AG20443 (cell line): ENCODE data around the gene ARHGAP20.

Source experiments
- DNase-seq: peaks from one replicate; pipeline ENCODE4 v3.0.0; 2012; ENCODE audit warnings: low spot score, mixed read lengths

ARHGAP20 gene

DNA sequence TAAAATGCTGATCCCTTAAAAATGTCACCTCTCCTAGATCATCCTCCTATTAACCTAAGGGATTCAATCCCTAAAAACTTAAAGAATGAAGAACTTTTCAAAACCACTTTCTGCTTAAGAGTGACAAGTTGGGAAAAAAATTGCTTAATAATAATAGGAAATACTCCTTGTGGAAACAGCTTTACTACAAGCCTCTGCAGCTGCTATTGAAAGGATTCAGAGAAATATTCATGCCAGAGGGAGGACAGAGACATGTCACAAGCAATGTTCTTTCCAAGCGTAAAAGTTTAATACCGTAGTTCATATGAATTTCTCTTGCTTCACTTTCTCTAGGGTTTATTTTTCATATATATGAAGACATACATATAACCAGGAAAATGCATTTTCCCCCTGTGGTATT, 98.2 kb downstream of the ARHGAP20 start:
- DNase-seq: no peak

DNA sequence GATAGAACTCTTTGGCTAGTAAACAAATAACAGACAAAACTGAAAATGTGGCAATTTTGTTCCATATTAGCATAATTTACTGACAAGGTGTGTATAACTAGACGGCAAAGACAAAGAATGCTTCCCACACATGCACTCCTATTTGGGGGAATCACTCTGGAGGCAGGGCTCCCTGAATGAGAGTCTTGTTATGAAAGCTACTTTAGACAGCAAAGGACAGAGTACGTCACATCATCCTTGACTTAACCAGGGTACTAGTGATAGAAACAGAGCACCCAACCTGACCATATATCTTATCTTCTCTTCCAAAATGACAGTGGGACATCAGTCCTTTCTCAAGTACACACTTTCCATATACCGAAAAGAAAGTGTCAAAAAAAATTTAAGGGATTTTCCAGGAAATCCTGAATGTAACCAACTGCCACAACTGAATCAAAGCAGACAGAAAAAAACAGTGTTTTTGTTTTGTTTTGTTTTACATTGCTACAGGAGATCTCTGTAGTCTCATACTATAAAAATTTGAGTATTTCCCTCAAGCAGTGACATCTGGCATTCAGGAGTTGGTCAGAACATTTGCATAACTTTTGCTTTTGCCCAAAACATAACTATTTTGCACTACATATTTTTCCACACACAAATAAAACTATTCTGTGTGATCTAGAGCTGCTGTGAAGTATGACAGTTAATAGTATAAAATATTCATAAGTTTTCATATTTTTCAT, 98.9 kb downstream of the ARHGAP20 start:
- DNase-seq: peak; percentile 29

GRCh38 chr11:110606415-110606814, 105.8 kb downstream of the ARHGAP20 start:
- no peak for DNase-seq

- DNase-seq: no peak
Observed at GRCh38 chr11:110601936-110602335, 110.3 kb downstream of the ARHGAP20 start.

DNA sequence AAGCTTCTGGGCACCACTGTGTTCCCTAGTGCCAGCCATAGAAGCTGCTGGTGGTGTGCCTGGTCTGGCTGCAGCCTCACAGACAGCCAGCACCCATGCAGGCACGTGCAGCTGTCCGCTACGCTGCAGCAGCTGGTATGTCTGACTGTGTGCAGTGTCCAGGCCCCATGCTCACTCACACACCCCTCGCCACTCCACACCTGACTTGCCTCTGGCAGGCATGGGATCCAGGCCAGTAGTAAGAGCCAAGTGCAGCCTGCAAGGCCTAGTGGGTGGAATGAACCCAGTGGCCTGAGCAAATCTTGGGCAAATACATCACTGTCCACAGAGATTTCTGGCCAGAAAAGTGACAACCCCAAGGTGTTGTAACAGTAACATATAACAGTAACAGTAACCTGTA, 111.9 kb downstream of the ARHGAP20 start:
- DNase-seq: no peak

DNA sequence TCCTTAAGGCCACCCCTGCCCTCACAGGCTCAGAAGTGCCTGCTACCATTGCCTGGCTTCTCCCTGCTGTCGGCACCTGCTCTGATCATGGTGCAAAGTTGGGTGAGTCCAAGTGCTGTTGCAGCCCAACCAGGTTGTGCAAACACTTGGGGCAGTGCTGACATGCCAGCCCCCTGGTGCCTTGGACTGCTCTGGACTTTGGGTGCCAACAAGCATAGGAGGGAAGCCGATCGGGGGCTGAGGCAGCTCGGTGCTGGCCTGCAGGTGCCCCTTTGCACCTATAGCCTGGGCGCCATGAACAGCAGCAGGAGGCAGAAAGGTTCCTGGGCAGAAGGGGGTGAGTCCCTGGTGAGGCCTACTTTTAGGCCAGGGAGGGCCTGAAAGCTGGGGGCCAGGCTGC, 113.0 kb downstream of the ARHGAP20 start:
- DNase-seq: no peak

GRCh38 chr11:110598725-110599124, 113.5 kb downstream of the ARHGAP20 start:
- no peak for DNase-seq

GRCh38 chr11:110587972-110588371, 124.3 kb downstream of the ARHGAP20 start:
- no peak for DNase-seq

DNA sequence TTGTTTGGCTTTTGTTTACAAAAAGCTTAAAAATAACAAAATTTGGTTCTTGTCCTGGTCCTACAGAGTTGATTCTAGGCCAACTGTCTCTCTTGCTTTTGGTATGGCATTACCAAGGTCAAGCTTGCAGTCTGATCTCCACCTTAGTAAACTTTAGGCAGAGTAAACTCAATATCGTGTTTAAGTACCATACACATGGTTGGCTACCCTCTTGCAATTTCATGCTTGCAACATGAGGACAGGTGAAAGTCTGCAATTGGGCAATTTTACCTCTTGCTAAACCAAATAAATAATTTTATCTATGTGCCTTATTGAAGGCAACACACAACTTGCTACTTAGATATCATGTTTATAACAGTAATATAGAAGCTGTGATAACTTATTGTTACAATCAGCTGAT, 125.1 kb downstream of the ARHGAP20 start:
- DNase-seq: no peak

DNA sequence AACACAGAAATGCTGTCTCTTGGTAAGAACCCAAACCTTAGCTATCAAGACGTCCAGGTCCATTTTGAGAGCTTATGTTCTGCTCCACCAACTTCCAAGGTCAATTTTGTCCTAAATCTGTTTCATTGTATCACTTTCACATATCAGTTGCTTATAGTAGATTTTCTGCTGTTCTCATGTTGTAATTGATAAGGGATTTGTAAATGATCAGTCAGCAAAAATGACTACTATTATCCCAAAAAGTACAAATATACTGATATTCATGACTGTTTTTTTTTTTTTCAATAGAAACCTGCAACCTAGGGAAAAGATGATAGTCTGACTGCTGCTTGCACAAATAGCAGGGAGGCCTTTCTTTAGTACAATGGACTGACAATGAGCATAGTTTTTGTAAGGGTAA, 128.1 kb downstream of the ARHGAP20 start:
- no peak for DNase-seq

DNA sequence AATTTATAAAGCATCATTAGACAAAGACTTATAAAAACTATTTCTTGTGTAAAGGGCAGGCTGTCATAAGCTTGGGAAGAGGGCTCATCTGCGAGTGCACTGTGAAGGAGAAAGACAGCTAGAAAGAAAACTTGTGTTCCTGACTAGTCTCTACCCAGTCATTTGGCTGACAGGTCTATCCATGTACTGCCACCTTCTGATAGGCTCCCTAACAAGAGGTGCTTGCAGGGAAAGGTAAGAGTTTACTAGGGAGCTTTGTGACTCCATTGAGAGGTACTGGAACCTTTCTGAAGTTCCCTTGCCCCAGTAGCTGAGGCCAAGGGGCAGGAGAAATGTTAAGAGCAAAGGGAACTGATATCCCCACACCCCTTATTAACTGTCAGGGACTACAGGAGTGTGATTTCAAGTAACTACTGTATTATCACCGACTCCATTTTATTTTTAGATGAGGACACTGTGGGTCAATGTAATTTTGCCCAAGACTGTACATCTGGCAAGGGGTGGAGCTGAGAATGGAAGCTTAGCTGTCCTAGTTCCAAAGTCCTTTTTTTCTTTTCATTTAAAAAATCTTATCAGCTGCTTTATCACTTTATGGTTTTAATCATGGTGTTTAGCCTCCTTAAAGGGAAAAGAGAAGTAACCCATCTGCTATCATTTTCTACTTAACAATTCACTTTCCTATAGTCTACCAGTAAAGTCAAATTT, 129.4 kb downstream of the ARHGAP20 start:
- no peak for DNase-seq

DNA sequence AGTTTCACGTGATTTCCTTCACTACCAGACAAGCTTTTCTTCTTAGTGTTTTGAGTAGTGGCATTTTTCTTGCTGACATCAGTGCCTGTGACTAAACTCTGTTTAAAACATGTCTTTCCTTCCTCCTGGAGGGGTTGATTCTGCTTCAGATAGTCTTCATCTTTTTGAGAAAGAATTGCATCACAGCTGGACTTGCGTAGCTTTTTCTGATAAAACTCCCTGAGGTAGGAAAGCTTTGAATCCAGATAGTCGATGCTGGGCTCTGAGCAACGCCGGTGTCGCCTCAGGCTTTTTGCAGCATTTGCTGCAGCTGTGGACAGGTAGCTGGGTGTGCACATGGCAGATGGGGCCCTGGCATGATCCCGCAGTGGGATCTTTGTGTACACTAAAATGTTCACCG, 131.7 kb downstream of the ARHGAP20 start:
- no peak for DNase-seq

DNA sequence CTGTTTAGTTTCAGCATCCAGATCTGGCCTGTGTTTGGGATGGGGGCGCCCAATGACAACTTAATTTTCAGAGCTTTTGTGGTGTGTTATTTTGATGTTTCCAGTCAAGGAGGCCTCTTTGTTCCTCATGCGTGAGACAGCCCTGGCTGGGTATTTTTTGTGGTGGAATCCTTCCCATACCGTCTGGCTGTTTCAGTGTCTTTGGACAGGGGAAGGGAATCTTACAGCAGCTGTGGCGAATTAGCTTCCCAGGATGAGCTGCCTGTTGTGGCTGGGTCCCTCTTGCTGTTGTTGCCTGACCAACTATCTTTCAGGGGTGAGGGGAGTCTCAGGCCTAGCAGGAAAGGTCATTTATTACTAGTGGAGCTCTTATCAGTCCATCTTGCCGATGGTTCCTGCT, 138.8 kb downstream of the ARHGAP20 start:
- peak; percentile 29 for DNase-seq

GRCh38 chr11:110571081-110571720, 141.0 kb downstream of the ARHGAP20 start:
- DNase-seq: no peak

- no peak for DNase-seq
Observed at GRCh38 chr11:110566577-110566976, 145.7 kb downstream of the ARHGAP20 start.

DNA sequence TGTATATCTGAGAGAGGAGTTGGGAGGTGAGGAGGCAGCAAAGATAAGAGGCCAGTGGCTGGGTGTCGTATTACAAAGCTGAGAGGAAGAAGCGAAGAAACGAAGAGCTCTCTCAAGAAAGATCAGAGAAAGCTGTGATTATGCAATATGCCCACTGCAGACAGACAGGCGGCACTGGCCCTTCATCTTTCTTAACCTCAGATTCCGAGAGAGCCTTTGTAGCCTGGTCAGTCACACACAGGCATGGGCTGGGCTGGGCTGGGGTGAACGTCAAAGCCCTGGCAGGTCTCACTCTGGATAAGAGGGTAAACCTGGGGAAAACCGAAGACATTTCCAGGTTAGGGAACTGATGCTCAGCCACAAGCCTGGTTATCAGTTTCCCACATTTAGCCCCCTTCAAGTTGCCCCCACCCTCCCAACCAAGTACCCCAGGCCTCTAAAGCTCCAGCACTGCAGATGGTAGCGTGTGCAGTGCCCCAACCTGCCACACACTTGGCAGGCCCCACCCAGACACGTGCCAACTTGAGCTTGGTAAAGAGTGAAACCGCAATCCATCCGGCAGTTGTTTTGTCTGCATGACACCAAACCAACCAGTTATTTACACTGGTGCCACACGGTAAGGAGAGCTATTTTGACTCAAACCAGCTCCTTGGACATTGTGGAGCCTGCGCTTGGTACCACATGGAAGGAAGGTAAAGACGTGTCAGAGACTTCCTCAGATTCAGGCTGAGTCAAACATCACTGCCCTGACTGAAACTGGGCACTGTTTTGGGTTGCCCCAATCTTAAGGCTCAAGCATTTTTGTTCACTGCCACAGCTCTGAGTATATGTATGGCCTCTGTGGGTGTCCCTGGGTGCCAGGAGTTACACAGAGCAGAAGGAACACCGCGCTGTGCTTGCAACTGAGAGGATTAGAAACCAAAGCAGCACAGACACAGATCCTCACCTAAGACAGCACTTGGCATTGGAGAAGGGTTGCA, 146.6 kb downstream of the ARHGAP20 start:
- DNase-seq: peak; percentile 35

GRCh38 chr11:110564676-110565356, 147.4 kb downstream of the ARHGAP20 start:
- no peak for DNase-seq

GRCh38 chr11:110544779-110545178, 167.5 kb downstream of the ARHGAP20 start:
- no peak for DNase-seq

GRCh38 chr11:110538154-110538553, 174.1 kb downstream of the ARHGAP20 start:
- no peak for DNase-seq

DNA sequence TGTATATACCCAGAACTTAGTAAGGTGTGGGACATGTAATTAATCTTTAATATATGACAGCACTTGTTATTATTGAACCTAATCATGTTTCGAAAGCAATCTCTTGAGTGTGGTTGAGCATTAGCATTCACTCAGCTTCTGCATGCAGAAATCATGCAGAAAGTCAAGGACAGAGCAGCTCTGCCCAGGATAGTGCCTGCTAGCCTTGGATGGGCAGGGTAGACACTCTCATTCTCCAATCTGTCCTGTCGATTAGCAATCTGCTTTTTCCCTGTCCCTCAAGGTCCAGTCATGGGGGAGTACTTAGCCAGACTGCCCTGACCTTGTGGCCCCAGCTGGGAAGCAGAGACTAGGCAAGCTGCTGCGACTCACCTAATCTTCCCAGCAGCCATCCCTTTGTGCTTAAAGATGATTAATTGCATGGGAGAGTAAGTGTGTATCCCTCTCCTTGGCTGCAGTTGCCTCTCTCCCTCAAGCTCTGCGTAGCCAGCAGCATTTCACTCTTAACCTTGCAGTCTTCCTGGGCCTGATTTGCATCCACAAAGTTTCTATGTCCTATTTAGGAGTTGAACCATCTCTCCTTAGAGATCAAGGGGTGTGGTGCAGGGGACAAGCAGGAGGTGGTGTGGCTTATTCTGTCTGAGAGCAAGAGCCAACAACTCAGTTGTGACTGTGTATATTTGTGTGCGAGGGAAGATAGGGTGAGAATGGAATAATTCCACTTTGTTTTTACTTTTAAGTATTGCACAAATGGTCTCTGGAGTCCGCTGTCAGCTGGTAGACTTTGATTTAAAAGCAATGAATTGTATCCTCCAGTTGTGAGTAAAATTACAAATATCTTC, 181.1 kb downstream of the ARHGAP20 start:
- no peak for DNase-seq

- no peak for DNase-seq
Observed at GRCh38 chr11:110529043-110529442, 183.2 kb downstream of the ARHGAP20 start.
